Breast epithelium (tissue), 4 donors: Measurements from ENCODE around the gene NLGN4X. TPM values are rescaled to one million over a fixed set of nuclear protein-coding genes. Genes with fewer than 3 reads are reported as not detected.

Experiments
- DNase-seq, 2 donors: peaks; one replicate each; pipeline ENCODE4 v3.0.0-alpha.2; 2019; ENCODE audit warnings: low spot score in 2 of 2
- H3K27ac ChIP-seq, 2 donors: fragments of 200-600 bp; sonication (generic) in 1 of 2; one replicate each; pipeline ENCODE4 v1.5.1; 2016 to 2019; ENCODE audit warnings: mild to moderate bottlenecking in 1 of 2
- H3K27me3 ChIP-seq, 2 donors: fragments of 200-600 bp; sonication (generic) in 1 of 2; one replicate each; pipeline versions ENCODE4 v1.5.1 to v1.6.0; 2017 to 2019; ENCODE audit warnings: control low read depth in 1 of 2, mild to moderate bottlenecking in 1 of 2
- H3K36me3 ChIP-seq: fragments of 200-600 bp; one replicate; pipeline ENCODE4 v1.5.1; 2019
- H3K4me1 ChIP-seq, 2 donors: fragments of 200-600 bp; sonication (generic); one replicate each; pipeline ENCODE4 v1.5.1; 2016 to 2019; ENCODE audit warnings: control low read depth in 1 of 2
- H3K4me3 ChIP-seq, 3 donors: fragments of 200-600 bp; sonication (generic); 1 replicate in 2 of 3; 2 replicates in 1 of 3; pipeline ENCODE4 v1.5.1; 2016 to 2019; ENCODE audit warnings: mild to moderate bottlenecking in 3 of 3, moderate library complexity in 2 of 3
- H3K9me3 ChIP-seq, 2 donors: fragments of 200-600 bp; sonication (generic) in 1 of 2; one replicate each; pipeline ENCODE4 v1.5.1; 2016 to 2019; ENCODE audit warnings: control low read depth in 1 of 2
- CTCF ChIP-seq, 3 donors: fragments of 450-650 bp; IDR thresholded peaks; one replicate each; pipeline ENCODE4 v1.5.1; 2016 to 2017; ENCODE audit warnings: antibody characterized with exemption in 3 of 3, mild to moderate bottlenecking in 3 of 3, moderate library complexity in 3 of 3
- POLR2A ChIP-seq: fragments of 450-650 bp; IDR thresholded peaks from one replicate; pipeline ENCODE4 v1.6.1; 2016; ENCODE audit warnings: antibody characterized with exemption, mild to moderate bottlenecking, moderate library complexity
- POLR2AphosphoS5 ChIP-seq, 3 donors: sonication (generic); formaldehyde crosslinking; IDR thresholded peaks; one replicate each; pipeline ENCODE4 v1.6.1; 2017; ENCODE audit warnings: antibody characterized with exemption in 3 of 3
- intact Hi-C: fragments of 100-400 bp; cut with DNase I; formaldehyde crosslinking; loops from one replicate; pipeline ENCODE4 v1.15.1; 2023; ENCODE audit warnings: low total_unique reads
- total RNA-seq, 3 donors: library from RNA; depleted of rRNA; stranded (reverse); fragments of >200 nt; gene quantifications; one replicate each; pipeline ENCODE4 v1.1.0, GENCODE V29; 2016

Gene NLGN4X
- total RNA-seq, 3 donors from 2014 or later = 0.64 to 8.6 (median 2.0) TPM

GRCh38 chrX:5852941-5853340 lies 375.7 kb downstream of the NLGN4X start:
- TF ChIP-seq CTCF (IDR thresholded peaks at IDR 0.05) (no peak), POLR2AphosphoS5 (IDR thresholded peaks at IDR 0.05) (no peak), POLR2A (no peak)
- peaks cover 0 to 3% of the 10 kb centered on the region in 2 donors for H3K27me3 ChIP-seq
- no peak overlapping the region for H3K27ac ChIP-seq
- H3K9me3 ChIP-seq = no peaks in the 10 kb centered on the region
- intact Hi-C loops = loop anchor here (10.0 kb wide), 1 partner anchor 1162 kb away; no protein-coding TSS in a partner anchor
- DNase-seq = no peak
- H3K36me3 ChIP-seq = no peaks in the 10 kb centered on the region
- H3K4me1 ChIP-seq = no peaks in the 10 kb centered on the region
- H3K4me3 ChIP-seq = no peak overlapping the region

DNA sequence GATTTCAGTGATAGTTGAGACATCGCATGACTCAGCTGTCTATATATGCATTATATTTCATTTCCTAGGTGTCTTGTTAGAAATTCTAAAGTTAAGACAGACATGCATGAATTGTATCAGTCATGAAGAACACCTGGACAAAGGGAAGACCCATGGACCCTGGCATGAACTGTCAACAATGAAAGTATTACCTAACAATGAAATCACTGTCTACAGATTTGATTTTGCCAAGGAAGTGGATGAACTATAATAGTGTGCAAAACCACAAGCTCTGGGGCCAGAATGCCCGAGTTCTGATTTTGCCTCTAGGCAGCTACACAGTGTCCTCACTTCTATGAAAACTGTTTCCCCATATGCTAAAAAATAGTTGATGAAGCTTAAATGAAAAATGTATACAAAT lies 386.1 kb downstream of the NLGN4X start:
- Histone ChIP-seq H3K27ac (no peak overlapping the region), H3K9me3 (no peaks in the 10 kb centered on the region), H3K4me3 (no peak overlapping the region), H3K27me3 (peaks cover 0 to 2% of the 10 kb centered on the region in 2 donors), H3K36me3 (no peaks in the 10 kb centered on the region), H3K4me1 (no peaks in the 10 kb centered on the region)
- no peak for TF ChIP-seq CTCF (IDR thresholded peaks at IDR 0.05)
- no peak for TF ChIP-seq POLR2A
- no peak for TF ChIP-seq POLR2AphosphoS5 (IDR thresholded peaks at IDR 0.05)
- intact Hi-C loops = no loop called here
- no peak for DNase-seq
